H1 (cell line): ENCODE data around the gene MKI67. TPM values are rescaled to one million over a fixed set of nuclear protein-coding genes. Genes with fewer than 3 reads are reported as not detected.

Experiments
- CTCF ChIA-PET: fragments of 300-600 bp; sonication (Branson Sonifier 250); formaldehyde crosslinking; loops from one replicate; lab custom pipeline; 2021; ENCODE audit not compliant: partially characterized antibody; lab: Charles Lee
- POLR2A ChIA-PET: fragments of 300-600 bp; sonication (Branson Sonifier 250); formaldehyde crosslinking; loops from one replicate; lab custom pipeline; 2021; ENCODE audit warnings: inconsistent platforms; ENCODE audit not compliant: partially characterized antibody; lab: Charles Lee
- DNase-seq, 2 experiments: peaks; one replicate each; pipeline versions ENCODE4 v3.0.0 to v3.0.0-alpha.2; 2010 to 2022; ENCODE audit warnings: low spot score in 2 of 2, low read depth in 1 of 2, mixed read lengths in 1 of 2
- FAIRE-seq: peaks from 2 replicates; lab custom pipeline; 2011; peaks lifted over from hg19 to GRCh38; lab: Jason Lieb, UNC
- H2AFZ ChIP-seq: 2 replicates; pipeline ENCODE4 v1.8.1; 2012; ENCODE audit warnings: low read length, inconsistent platforms
- H2AK5ac ChIP-seq: 2 replicates; pipeline ENCODE4 v1.6.1; 2013; ENCODE audit warnings: low read depth, low read length
- H2BK120ac ChIP-seq: replicated peaks from 2 replicates; pipeline ENCODE3; 2013; ENCODE audit warnings: low read depth, low read length, inconsistent platforms
- H2BK12ac ChIP-seq: 2 replicates; pipeline ENCODE4 v1.6.1; 2013; ENCODE audit warnings: low read depth, low read length
- H2BK15ac ChIP-seq: 2 replicates; pipeline ENCODE4 v1.6.1; 2013; ENCODE audit warnings: low read length
- H2BK20ac ChIP-seq: 2 replicates; pipeline ENCODE4 v1.6.1; 2013; ENCODE audit warnings: low read length
- H2BK5ac ChIP-seq: 2 replicates; pipeline ENCODE4 v1.6.1; 2013; ENCODE audit warnings: low read depth, low read length
- H3K14ac ChIP-seq: 2 replicates; pipeline ENCODE4 v1.6.1; 2013; ENCODE audit warnings: inconsistent platforms; ENCODE audit not compliant: insufficient read length
- H3K18ac ChIP-seq: 2 replicates; pipeline ENCODE4 v1.6.1; 2013; ENCODE audit warnings: low read length; ENCODE audit errors: extremely low read depth
- H3K23ac ChIP-seq: 2 replicates; pipeline ENCODE4 v1.6.1; 2013; ENCODE audit warnings: inconsistent platforms; ENCODE audit not compliant: insufficient read length
- H3K23me2 ChIP-seq: 2 replicates; pipeline ENCODE4 v1.6.1; 2013; ENCODE audit warnings: low read depth, low read length
- H3K27ac ChIP-seq: 2 replicates; pipeline ENCODE4 v1.6.1; 2011; ENCODE audit warnings: low read depth, low read length, inconsistent platforms
- H3K27me3 ChIP-seq, 4 experiments: replicated peaks in 1 of 4; 1 replicate in 1 of 4; 2 replicates in 3 of 4; pipeline versions ENCODE4 v1.6.1 to v1.8.1; 2011 to 2013; ENCODE audit warnings: low read length in 3 of 4, mild to moderate bottlenecking in 3 of 4, inconsistent platforms in 2 of 4, mixed read lengths in 2 of 4, moderate library complexity in 1 of 4; ENCODE audit not compliant: control insufficient read depth in 3 of 4, insufficient read depth in 3 of 4; ENCODE audit errors: extremely low read depth in 1 of 4
- H3K36me3 ChIP-seq, 4 experiments: 2 replicates each; pipeline versions ENCODE4 v1.6.1 to v1.8.1; 2011 to 2013; ENCODE audit warnings: mild to moderate bottlenecking in 4 of 4, low read length in 3 of 4, moderate library complexity in 2 of 4, control low read depth in 1 of 4, inconsistent platforms in 1 of 4; ENCODE audit not compliant: insufficient read depth in 4 of 4, control insufficient read depth in 2 of 4
- H3K4ac ChIP-seq: replicated peaks from 2 replicates; pipeline ENCODE3; 2013; ENCODE audit warnings: low read length, low read depth, mixed read lengths, inconsistent platforms; ENCODE audit not compliant: insufficient read length
- H3K4me1 ChIP-seq, 4 experiments: replicated peaks in 1 of 4; 1 replicate in 1 of 4; 2 replicates in 3 of 4; pipeline versions ENCODE4 v1.6.1 to v1.8.1; 2011 to 2013; ENCODE audit warnings: low read length in 3 of 4, inconsistent platforms in 2 of 4, mixed read lengths in 1 of 4; ENCODE audit not compliant: insufficient read depth in 4 of 4, control insufficient read depth in 3 of 4
- H3K4me2 ChIP-seq, 2 experiments: 2 replicates each; pipeline versions ENCODE4 v1.6.1 to v1.8.1; 2011 to 2013; ENCODE audit warnings: low read depth in 2 of 2, low read length in 2 of 2, control low read depth in 1 of 2, inconsistent platforms in 1 of 2, mild to moderate bottlenecking in 1 of 2; ENCODE audit not compliant: insufficient read depth in 1 of 2
- H3K4me3 ChIP-seq, 4 experiments: fragments of 200-600, 300-600 bp in 1 of 4; sonication (generic), shearing (Covaris generic), sonication (Bioruptor Twin) in 1 of 4; 2 replicates each; pipeline versions ENCODE4 v1.5.1 to v1.8.1; 2011 to 2016; ENCODE audit warnings: low read length in 4 of 4, low read depth in 3 of 4, control low read depth in 2 of 4, inconsistent platforms in 2 of 4, mild to moderate bottlenecking in 2 of 4, mixed read lengths in 1 of 4, moderate library complexity in 1 of 4; ENCODE audit not compliant: insufficient read depth in 2 of 4; ENCODE audit errors: extremely low read depth in 1 of 4
- H3K56ac ChIP-seq: replicated peaks from 2 replicates; pipeline ENCODE3; 2013; ENCODE audit warnings: low read depth, mild to moderate bottlenecking, mixed read lengths, low read length, inconsistent platforms; ENCODE audit not compliant: insufficient read length
- H3K79me1 ChIP-seq: 2 replicates; pipeline ENCODE4 v1.6.1; 2013; ENCODE audit warnings: low read depth, low read length, control low read depth
- H3K79me2 ChIP-seq, 2 experiments: 2 replicates each; pipeline versions ENCODE4 v1.6.1 to v1.8.1; 2012 to 2013; ENCODE audit warnings: low read length in 2 of 2, mild to moderate bottlenecking in 2 of 2, inconsistent platforms in 1 of 2; ENCODE audit not compliant: insufficient read depth in 2 of 2, control insufficient read depth in 1 of 2
- H3K9ac ChIP-seq, 4 experiments: replicated peaks in 1 of 4; 1 replicate in 1 of 4; 2 replicates in 3 of 4; pipeline versions ENCODE4 v1.6.1 to v1.8.1; 2011 to 2013; ENCODE audit warnings: low read depth in 3 of 4, low read length in 3 of 4, control low read depth in 2 of 4, mild to moderate bottlenecking in 2 of 4, moderate library complexity in 2 of 4, inconsistent platforms in 1 of 4; ENCODE audit errors: extremely low read depth in 1 of 4
- H3K9me3 ChIP-seq, 2 experiments: 2 replicates each; pipeline versions ENCODE4 v1.6.1 to v1.8.1; 2012 to 2013; ENCODE audit warnings: mild to moderate bottlenecking in 2 of 2, moderate library complexity in 2 of 2, control low read depth in 1 of 2, inconsistent platforms in 1 of 2, low read depth in 1 of 2, low read length in 1 of 2, mixed read lengths in 1 of 2; ENCODE audit not compliant: insufficient read depth in 2 of 2
- H4K20me1 ChIP-seq, 2 experiments: replicated peaks in 1 of 2; 2 replicates each; pipeline versions ENCODE3 to v1.8.1; 2011 to 2013; ENCODE audit warnings: inconsistent platforms in 2 of 2, low read length in 2 of 2, mild to moderate bottlenecking in 1 of 2; ENCODE audit not compliant: insufficient read depth in 2 of 2, control insufficient read depth in 1 of 2
- H4K5ac ChIP-seq: 2 replicates; pipeline ENCODE4 v1.6.1; 2013; ENCODE audit warnings: low read length, low read depth, mixed read lengths, inconsistent platforms; ENCODE audit not compliant: insufficient read length
- H4K8ac ChIP-seq: 2 replicates; pipeline ENCODE4 v1.8.0; 2013; ENCODE audit warnings: mild to moderate bottlenecking, moderate library complexity, low read length, inconsistent platforms; ENCODE audit not compliant: insufficient read depth; ENCODE audit errors: extremely low read depth
- H4K91ac ChIP-seq: replicated peaks from 2 replicates; pipeline ENCODE3; 2013; ENCODE audit warnings: low read length, mixed read lengths, inconsistent platforms; ENCODE audit not compliant: insufficient read length
- BACH1 ChIP-seq: IDR thresholded peaks from 2 replicates; pipeline ENCODE4 v1.6.1; 2012; ENCODE audit warnings: low read length, improper control_type of control experiment
- CHD2 ChIP-seq: IDR thresholded peaks from 2 replicates; pipeline ENCODE4 v1.6.1; 2012; ENCODE audit warnings: low read length, improper control_type of control experiment
- SP2 ChIP-seq: IDR thresholded peaks from 2 replicates; pipeline ENCODE4 v1.6.1; 2012; ENCODE audit warnings: mild to moderate bottlenecking, low read length, inconsistent platforms
- YY1 ChIP-seq: IDR thresholded peaks from 2 replicates; pipeline ENCODE4 v1.6.1; 2011; ENCODE audit warnings: low read depth, mild to moderate bottlenecking, low read length
- WGBS, 2 experiments: shearing (Covaris generic) in 1 of 2; methylation state at CpG; one replicate each; pipeline versions ENCODE4 v1.1.6 to v1.1.7; 2013 to 2015; ENCODE audit warnings: low lambda C conversion rate in 2 of 2, mixed read lengths in 2 of 2, inconsistent platforms in 1 of 2, low coverage in 1 of 2, missing lambda C conversion rate in 1 of 2; ENCODE audit not compliant: insufficient replicate concordance in 2 of 2, insufficient coverage in 1 of 2, insufficient read length in 1 of 2; ENCODE audit errors: extremely low coverage in 1 of 2, missing lambda C conversion rate in 1 of 2; 5-methylcytosine and 5-hydroxymethylcytosine counted together
- polyA plus RNA-seq, 7 experiments: library from polyadenylated mRNA; depleted of rRNA in 3 of 7; stranded (reverse) in 5 of 7; unstranded in 2 of 7; fragments of >200 nt in 5 of 7; fragments of 200-250 nt in 2 of 7; gene quantifications; 1 replicate in 5 of 7; 2 replicates in 1 of 7; 4 replicates in 1 of 7; pipeline versions ENCODE4 v1.2.1 to v1.2.3, GENCODE V29; 2011 to 2013; ENCODE audit warnings: missing spikeins in 2 of 7, mixed read lengths in 2 of 7
- total RNA-seq: library from RNA; stranded (reverse); fragmentation: NEBNext Ultra II Directional; extraction: Animal tissue kit (Norgen Biotek cat#: 25700); gene quantifications from 2 replicates; pipeline ENCODE4 v1.2.1, GENCODE V29; 2021
- TF ChIP-seq, protein P1 (sequence below): IDR thresholded peaks from 2 replicates; pipeline ENCODE4 v1.6.1; 2011; ENCODE audit warnings: low read length, improper control_type of control experiment

The MKI67 gene
- total and polyA plus RNA-seq, 2 of the 8 experiments (the other 6 are each of a cell fraction or from before 2014, with no cell fraction given) = 15.8 to 85.1 TPM

DNA sequence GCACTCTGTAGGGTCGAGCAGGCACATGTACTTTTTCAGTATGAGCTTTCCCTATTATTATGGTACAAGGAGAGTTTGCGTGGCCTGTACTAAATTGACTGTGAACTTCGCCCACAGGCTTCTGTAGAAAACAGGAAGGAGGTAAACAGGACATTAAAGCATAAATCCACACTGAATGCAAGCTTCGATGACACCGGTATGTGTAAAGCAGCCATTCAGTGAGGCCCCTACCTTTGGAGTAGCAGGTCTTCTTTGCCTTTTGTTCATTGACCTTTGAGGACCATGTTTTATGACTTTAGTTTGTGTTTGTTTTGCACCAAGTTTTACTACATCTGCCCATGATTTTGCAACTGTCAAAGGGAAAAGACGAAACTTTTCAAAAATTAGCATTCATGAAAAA is 14.5 kb downstream of the MKI67 start:
- H3K4ac ChIP-seq = no peak overlapping the region
- no peaks in the 10 kb centered on the region for H3K79me1 ChIP-seq
- no peak overlapping the region for H2BK5ac ChIP-seq
- no peak overlapping the region for H2BK120ac ChIP-seq
- H4K91ac ChIP-seq = no peak overlapping the region
- no peaks in the 10 kb centered on the region for H3K79me2 ChIP-seq
- peaks cover 0 to 1% of the 10 kb centered on the region in 2 experiments for H4K20me1 ChIP-seq
- ChIA-PET CTCF (interaction anchor here (1.0 kb wide), 1 partner anchor 421 kb away, joined by 3 read pairs; no protein-coding TSS in a partner anchor), POLR2A (no interaction called here)
- H3K23ac ChIP-seq = no peak overlapping the region
- no peak overlapping the region for H4K5ac ChIP-seq
- no peak overlapping the region for H2BK15ac ChIP-seq
- DNase-seq = no peak
- no peak overlapping the region for H3K18ac ChIP-seq
- 89% methylated on average over 6 of the region's 6 CpGs; no CpG with 5 or more reads in 1 of the 2 experiments for WGBS, 2 experiments
- no peak overlapping the region for H3K4me2 ChIP-seq
- H3K4me3 ChIP-seq = no peak overlapping the region
- no peak overlapping the region for H3K27ac ChIP-seq
- no peaks in the 10 kb centered on the region for H3K9me3 ChIP-seq
- no peak for FAIRE-seq
- H3K4me1 ChIP-seq = no peaks in the 10 kb centered on the region
- H3K56ac ChIP-seq = no peak overlapping the region
- no peaks in the 10 kb centered on the region for H3K23me2 ChIP-seq
- H2BK12ac ChIP-seq = no peak overlapping the region
- H2AFZ ChIP-seq = no peak overlapping the region
- no peak overlapping the region for H2AK5ac ChIP-seq
- H3K14ac ChIP-seq = no peak overlapping the region
- H4K8ac ChIP-seq = no peak overlapping the region
- peaks cover 50 to 99% (median 96%) of the 10 kb centered on the region in 4 experiments for H3K36me3 ChIP-seq
- no peak overlapping the region for H2BK20ac ChIP-seq
- no peak overlapping the region for H3K9ac ChIP-seq
- H3K27me3 ChIP-seq = no peaks in the 10 kb centered on the region
- TF ChIP-seq YY1 (no peak), BACH1 (no peak), CHD2 (no peak), SP2 (no peak)
- TF ChIP-seq, protein P1, sequence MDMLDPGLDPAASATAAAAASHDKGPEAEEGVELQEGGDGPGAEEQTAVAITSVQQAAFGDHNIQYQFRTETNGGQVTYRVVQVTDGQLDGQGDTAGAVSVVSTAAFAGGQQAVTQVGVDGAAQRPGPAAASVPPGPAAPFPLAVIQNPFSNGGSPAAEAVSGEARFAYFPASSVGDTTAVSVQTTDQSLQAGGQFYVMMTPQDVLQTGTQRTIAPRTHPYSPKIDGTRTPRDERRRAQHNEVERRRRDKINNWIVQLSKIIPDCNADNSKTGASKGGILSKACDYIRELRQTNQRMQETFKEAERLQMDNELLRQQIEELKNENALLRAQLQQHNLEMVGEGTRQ = no peak
- TF ChIP-seq, all 59 proteins: peak for 0
